Lower leg skin (tissue), 3 donors: Measurements from ENCODE around the gene FKBP11.

Experiments used
- CTCF ChIP-seq, 3 donors: fragments of 450-650 bp; IDR thresholded peaks; one replicate each; pipeline ENCODE4 v1.5.1; 2016; ENCODE audit warnings: antibody characterized with exemption in 3 of 3, mild to moderate bottlenecking in 3 of 3, moderate library complexity in 2 of 3
- POLR2A ChIP-seq, 2 donors: fragments of 450-650 bp; IDR thresholded peaks; one replicate each; pipeline ENCODE4 v1.6.1; 2016 to 2017; ENCODE audit warnings: antibody characterized with exemption in 2 of 2, mild to moderate bottlenecking in 1 of 2, moderate library complexity in 1 of 2

DNA sequence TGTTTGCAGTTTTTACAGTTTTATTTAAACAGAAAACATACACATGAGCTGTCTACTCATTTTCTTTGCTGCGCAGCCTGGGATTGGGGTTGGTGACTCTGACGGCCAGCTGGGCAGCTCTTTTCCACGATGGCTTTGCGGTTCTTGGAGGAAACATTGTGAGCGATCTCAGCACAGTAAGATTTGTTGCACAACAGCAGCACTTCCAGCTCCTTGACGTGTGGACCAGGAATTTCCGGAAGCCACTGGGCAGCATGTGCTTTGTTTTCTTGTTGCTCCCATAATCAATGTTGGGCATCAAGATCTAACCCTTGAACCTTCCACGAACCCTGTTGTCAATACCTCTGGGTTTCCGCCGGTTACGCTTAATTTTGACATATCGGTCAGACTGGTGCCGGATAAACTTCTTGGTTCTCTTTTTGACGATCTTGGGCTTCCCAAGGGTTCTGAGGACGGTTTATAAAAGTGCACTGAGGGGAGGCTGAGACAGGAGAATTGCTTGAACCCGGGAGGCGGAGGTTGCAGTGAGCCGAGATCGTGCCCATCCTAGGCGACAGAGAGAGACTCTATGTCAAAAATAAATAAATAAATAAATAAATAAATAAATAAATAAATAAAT is 21.8 kb downstream of the FKBP11 start:
- TF ChIP-seq CTCF (IDR thresholded peaks at IDR 0.05) (no peak), POLR2A (IDR thresholded peaks at IDR 0.05) (no peak)
